ENCODE data around the gene ERGIC1. TPM values are rescaled to one million over a fixed set of nuclear protein-coding genes. Genes with fewer than 3 reads are reported as not detected.
"Not testable (repeated sequence)": the region's sequence is repeated elsewhere in the genome, so short reads cannot be mapped to it uniquely, and the experiment has no call there.

Gene ERGIC1
- 201 TPM for total RNA-seq
- long read RNA-seq, transcript ERGIC1-202 (10 exons, 2,881 nt), result major isoform, 25 of 116 reads
- long read RNA-seq, partial matches to known transcripts, result 38 of 116 reads
- long read RNA-seq, other reads (novel, unspliced or antisense), result 51 of 116 reads

GRCh38 chr5:172833686-172834414, at the start of gene ERGIC1:
Gene ERGIC1 (plus strand): TSS chr5:172834251. CDS start chr5:172834414, 163 bp downstream.
- peak; percentile 97 for DNase-seq (ENCODE audit: low spot score)

- DNase-seq (ENCODE audit: low spot score), result peak; percentile 30
These were observed 48.5 kb upstream of the ERGIC1 start for GRCh38 chr5:172785429-172786088.

- DNase-seq (ENCODE audit: low spot score), result peak; percentile 53
These were observed 47.2 kb upstream of the ERGIC1 start for GRCh38 chr5:172786736-172787462.

GRCh38 chr5:172787538-172787937, 46.5 kb upstream of the ERGIC1 start:
- not testable (repeated sequence) for DNase-seq (ENCODE audit: low spot score)

- DNase-seq (ENCODE audit: low spot score), result peak; percentile 89
These were observed 45.0 kb upstream of the ERGIC1 start for GRCh38 chr5:172788771-172789686.

- peak; percentile 90 for DNase-seq (ENCODE audit: low spot score)
These were observed 44.2 kb upstream of the ERGIC1 start for GRCh38 chr5:172789687-172790495.

- DNase-seq (ENCODE audit: low spot score), result no peak
These were observed 43.6 kb upstream of the ERGIC1 start for GRCh38 chr5:172790496-172790889.

- peak; percentile 82 for DNase-seq (ENCODE audit: low spot score)
These were observed 42.8 kb upstream of the ERGIC1 start for GRCh38 chr5:172791286-172791685.

GRCh38 chr5:172791726-172792445, 42.2 kb upstream of the ERGIC1 start:
- peak; percentile 57 for DNase-seq (ENCODE audit: low spot score)

GRCh38 chr5:172792701-172793570, 41.1 kb upstream of the ERGIC1 start:
- peak; percentile 45 for DNase-seq (ENCODE audit: low spot score)

- peak; percentile 68 for DNase-seq (ENCODE audit: low spot score)
These were observed 40.2 kb upstream of the ERGIC1 start for GRCh38 chr5:172793577-172794488.

GRCh38 chr5:172795318-172795977, 38.6 kb upstream of the ERGIC1 start:
- peak; percentile 95 for DNase-seq (ENCODE audit: low spot score)

- DNase-seq (ENCODE audit: low spot score), result peak; percentile 51
These were observed 37.7 kb upstream of the ERGIC1 start for GRCh38 chr5:172796306-172796705.

- peak; percentile 47 for DNase-seq (ENCODE audit: low spot score)
These were observed 36.3 kb upstream of the ERGIC1 start for GRCh38 chr5:172797771-172798191.

GRCh38 chr5:172798422-172799215, 35.4 kb upstream of the ERGIC1 start:
- DNase-seq (ENCODE audit: low spot score), result peak; percentile 79

- peak; percentile 51 for DNase-seq (ENCODE audit: low spot score)
These were observed 34.6 kb upstream of the ERGIC1 start for GRCh38 chr5:172799416-172799815.

Measured in mesenteric fat pad (tissue), 1 donor.